Transverse colon (tissue), 4 donors: ENCODE results near the gene MEGF11.

ENCODE experiments used
- CTCF ChIP-seq, 5 experiments: fragments of 200-600 bp in 3 of 5; fragments of 450-650 bp in 2 of 5; sonication (generic) in 3 of 5; IDR thresholded peaks; 1 replicate in 2 of 5; 2 replicates in 3 of 5; pipeline ENCODE4 v1.5.1; 2016 to 2017; ENCODE audit warnings: antibody characterized with exemption in 5 of 5, inconsistent platforms in 3 of 5, mild to moderate bottlenecking in 2 of 5, moderate library complexity in 1 of 5
- EP300 ChIP-seq: sonication (generic); formaldehyde crosslinking; IDR thresholded peaks from one replicate; pipeline ENCODE4 v1.6.1; 2017; ENCODE audit warnings: antibody characterized with exemption, low read depth
- POLR2AphosphoS5 ChIP-seq, 3 donors: sonication (generic); formaldehyde crosslinking; IDR thresholded peaks; one replicate each; pipeline ENCODE4 v1.6.1; 2016; ENCODE audit warnings: antibody characterized with exemption in 3 of 3

- TF ChIP-seq CTCF (IDR thresholded peaks at IDR 0.05) (no peak), POLR2AphosphoS5 (IDR thresholded peaks at IDR 0.05) (no peak), EP300 (no peak)
These were observed 6.6 kb downstream of the MEGF11 start for GRCh38 chr15:66246937-66247336.
